Measurements from ENCODE around the gene HPCAL1.

HPCAL1 gene

GRCh38 chr2:10303694-10304378 lies 1.1 kb downstream of the HPCAL1 start:
- DNase-seq (ENCODE audit: low read depth): no peak

- no peak for DNase-seq (ENCODE audit: low read depth)
Measured at GRCh38 chr2:10304458-10305253, 2.0 kb downstream of the HPCAL1 start.

GRCh38 chr2:10305254-10305635 lies 2.5 kb downstream of the HPCAL1 start:
- no peak for DNase-seq (ENCODE audit: low read depth)

- DNase-seq (ENCODE audit: low read depth): no peak
Measured at GRCh38 chr2:10305715-10306114, 3.0 kb downstream of the HPCAL1 start.

- DNase-seq (ENCODE audit: low read depth): no peak
Measured at GRCh38 chr2:10306901-10307463, 4.3 kb downstream of the HPCAL1 start.

GRCh38 chr2:10307561-10308156 lies 5.0 kb downstream of the HPCAL1 start:
- no peak for DNase-seq (ENCODE audit: low read depth)

GRCh38 chr2:10308866-10309265 lies 6.2 kb downstream of the HPCAL1 start:
- DNase-seq (ENCODE audit: low read depth): no peak

- no peak for DNase-seq (ENCODE audit: low read depth)
Measured at GRCh38 chr2:10309286-10309685, 6.6 kb downstream of the HPCAL1 start.

- no peak for DNase-seq (ENCODE audit: low read depth)
Measured at GRCh38 chr2:10310309-10310888, 7.7 kb downstream of the HPCAL1 start.

GRCh38 chr2:10311736-10312135 lies 9.0 kb downstream of the HPCAL1 start:
- DNase-seq (ENCODE audit: low read depth): no peak

- DNase-seq (ENCODE audit: low read depth): no peak
Measured at GRCh38 chr2:10312437-10312957, 9.8 kb downstream of the HPCAL1 start.

GRCh38 chr2:10316336-10316735 lies 13.6 kb downstream of the HPCAL1 start:
- DNase-seq (ENCODE audit: low read depth): no peak

GRCh38 chr2:10316860-10317259 lies 14.2 kb downstream of the HPCAL1 start:
- DNase-seq (ENCODE audit: low read depth): no peak

- no peak for DNase-seq (ENCODE audit: low read depth)
Measured at GRCh38 chr2:10317646-10318045, 14.9 kb downstream of the HPCAL1 start.

- no peak for DNase-seq (ENCODE audit: low read depth)
Measured at GRCh38 chr2:10318345-10318744, 15.6 kb downstream of the HPCAL1 start.

- no peak for DNase-seq (ENCODE audit: low read depth)
Measured at GRCh38 chr2:10319892-10320574, 17.3 kb downstream of the HPCAL1 start.

- no peak for DNase-seq (ENCODE audit: low read depth)
Measured at GRCh38 chr2:10320575-10320931, 17.8 kb downstream of the HPCAL1 start.

GRCh38 chr2:10320933-10321332 lies 18.2 kb downstream of the HPCAL1 start:
- DNase-seq (ENCODE audit: low read depth): no peak

- no peak for DNase-seq (ENCODE audit: low read depth)
Measured at GRCh38 chr2:10321622-10322021, 18.9 kb downstream of the HPCAL1 start.

- no peak for DNase-seq (ENCODE audit: low read depth)
Measured at GRCh38 chr2:10322481-10322880, 19.8 kb downstream of the HPCAL1 start.

- DNase-seq (ENCODE audit: low read depth): no peak
Measured at GRCh38 chr2:10322973-10323372, 20.3 kb downstream of the HPCAL1 start.

- DNase-seq (ENCODE audit: low read depth): no peak
Measured at GRCh38 chr2:10323535-10323934, 20.8 kb downstream of the HPCAL1 start.
